ENCODE results near the gene RALGAPB.
"Not testable (repeated sequence)": the region's sequence is repeated elsewhere in the genome, so short reads cannot be mapped to it uniquely, and the experiment has no call there.

Gene RALGAPB

GRCh38 chr20:38585404-38586180 is 112.9 kb downstream of the RALGAPB start:
- no peak for DNase-seq (ENCODE audit: low read depth)

- no peak for DNase-seq (ENCODE audit: low read depth)
Measured at GRCh38 chr20:38586181-38586525, 113.5 kb downstream of the RALGAPB start.

GRCh38 chr20:38588303-38588702 is 115.7 kb downstream of the RALGAPB start:
- DNase-seq (ENCODE audit: low read depth): no peak

DNA sequence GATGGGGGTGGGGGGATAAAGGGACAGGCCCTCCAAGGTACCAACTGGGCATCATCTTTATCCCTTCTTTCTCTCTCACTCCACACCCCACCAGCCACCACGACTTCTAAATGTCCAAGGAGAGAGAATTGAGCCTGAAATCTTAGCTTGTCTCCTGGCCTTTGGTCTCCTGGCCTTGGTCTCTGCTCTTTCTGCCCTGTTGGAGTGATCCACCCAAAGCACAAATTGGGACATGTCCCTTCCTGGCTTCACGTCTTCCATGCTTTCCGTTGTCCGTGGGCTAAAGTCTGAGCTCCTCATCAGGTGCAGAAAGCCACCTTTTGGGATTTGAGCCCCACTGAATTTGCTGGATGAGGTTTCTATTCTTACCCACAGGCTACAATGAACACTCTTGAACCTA is 116.7 kb downstream of the RALGAPB start:
- no peak for DNase-seq (ENCODE audit: low read depth)

DNA sequence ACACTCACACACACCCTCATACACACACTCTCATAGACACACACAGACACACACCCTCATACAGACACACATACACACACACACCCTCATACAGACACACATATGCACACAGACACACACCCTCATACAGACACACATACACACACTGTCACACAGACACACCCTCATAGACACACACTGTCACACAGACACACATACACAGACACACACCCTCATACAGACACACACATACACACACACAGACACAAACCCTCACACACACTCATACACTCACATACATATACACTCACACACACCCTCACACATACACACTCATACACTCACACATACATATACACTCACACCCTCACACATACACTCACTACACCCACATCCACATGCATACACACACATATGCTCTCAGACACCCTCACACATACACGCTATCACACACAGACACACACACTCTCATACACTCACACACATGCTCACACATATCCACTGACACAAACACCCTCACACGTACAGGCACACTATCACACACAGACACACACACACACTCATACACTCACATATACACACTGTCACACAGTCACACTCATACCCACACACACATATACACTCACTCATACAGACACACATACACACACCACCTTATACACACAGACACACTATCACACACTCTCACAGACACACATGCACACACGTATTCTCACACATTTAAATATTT is 117.5 kb downstream of the RALGAPB start:
- no peak for DNase-seq (ENCODE audit: low read depth)

DNA sequence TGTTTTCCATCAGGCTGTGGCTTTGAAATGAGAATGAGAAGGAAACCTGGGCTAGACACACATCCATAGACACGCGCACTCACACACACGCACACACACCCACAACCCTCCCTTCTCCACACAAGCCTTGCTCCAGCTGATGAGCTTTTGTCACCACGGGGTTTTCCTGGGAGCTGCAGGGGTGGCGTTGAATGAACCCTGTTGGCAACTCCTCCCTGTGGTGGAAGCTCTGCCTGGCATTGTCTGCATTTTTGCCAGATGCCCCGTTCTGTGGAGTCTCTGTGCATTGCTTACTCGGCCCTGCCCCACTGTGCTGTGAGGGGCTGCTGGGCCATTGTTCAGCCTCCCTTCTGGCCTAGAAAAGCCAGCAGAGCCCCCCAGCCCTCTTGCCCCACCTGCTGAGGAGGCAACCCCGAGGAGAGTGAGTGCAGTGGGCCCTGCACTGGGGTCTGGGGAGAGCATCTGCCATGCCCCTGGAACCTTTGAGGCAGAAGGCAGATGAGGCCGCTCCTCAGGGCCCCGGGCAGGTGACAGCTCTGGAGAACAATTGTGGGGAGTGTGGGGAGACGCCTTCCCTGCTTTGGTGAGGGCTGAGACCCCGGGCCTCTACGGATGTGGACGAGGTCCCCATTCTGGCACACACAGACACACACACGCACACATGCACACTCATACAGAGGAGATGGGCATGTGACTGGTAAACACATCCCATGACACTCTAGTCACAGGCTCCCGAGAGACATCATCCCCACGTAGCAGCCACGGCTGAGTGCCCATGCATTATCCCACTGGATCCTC is 118.2 kb downstream of the RALGAPB start:
- DNase-seq (ENCODE audit: low read depth): no peak

DNA sequence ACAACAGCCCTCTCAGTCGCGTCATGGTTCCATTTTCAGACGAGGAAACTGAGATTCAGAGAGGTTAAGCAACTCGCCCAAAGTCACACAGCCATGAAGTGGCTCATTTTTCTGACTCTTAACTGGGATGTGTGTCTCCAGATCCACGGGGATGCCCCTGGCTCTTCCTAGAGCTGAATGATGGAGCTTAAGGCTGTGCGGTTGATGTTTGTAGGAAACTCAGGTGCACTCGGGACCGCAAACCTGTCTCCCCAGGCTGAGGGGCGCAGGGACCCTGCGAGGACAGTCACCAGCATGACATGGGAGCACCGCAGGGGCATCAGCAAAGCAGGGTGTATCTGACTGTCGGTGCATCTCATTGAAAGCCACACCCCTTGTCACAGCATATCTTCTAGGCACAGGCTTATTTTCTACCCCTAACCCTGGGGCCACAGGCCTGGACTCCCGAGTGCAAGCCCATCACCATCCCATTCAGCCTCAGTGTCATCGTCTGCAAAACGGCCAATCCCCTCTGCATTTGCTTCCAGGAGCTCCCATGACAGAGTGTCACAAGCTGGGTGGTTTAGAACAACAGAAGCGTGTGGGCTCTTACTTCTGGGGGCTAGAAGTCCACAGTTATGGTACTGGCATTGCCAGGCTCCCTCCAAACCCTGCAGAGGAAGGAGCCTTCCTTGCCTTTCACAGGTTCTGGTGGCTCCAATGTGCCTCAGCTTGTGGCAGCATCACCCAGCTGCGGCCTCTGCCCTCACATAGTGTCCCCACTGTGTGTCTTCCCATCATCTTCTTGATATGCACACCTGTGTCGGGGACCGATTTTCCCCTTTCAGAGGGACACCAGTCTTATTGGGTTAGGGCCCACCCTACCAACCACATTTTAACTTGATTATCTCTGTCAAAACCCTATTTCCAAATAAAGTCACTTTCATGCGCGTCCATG is 119.1 kb downstream of the RALGAPB start:
- DNase-seq (ENCODE audit: low read depth): no peak

- DNase-seq (ENCODE audit: low read depth): not testable (repeated sequence)
Measured at GRCh38 chr20:38592411-38592790, 119.8 kb downstream of the RALGAPB start.

DNA sequence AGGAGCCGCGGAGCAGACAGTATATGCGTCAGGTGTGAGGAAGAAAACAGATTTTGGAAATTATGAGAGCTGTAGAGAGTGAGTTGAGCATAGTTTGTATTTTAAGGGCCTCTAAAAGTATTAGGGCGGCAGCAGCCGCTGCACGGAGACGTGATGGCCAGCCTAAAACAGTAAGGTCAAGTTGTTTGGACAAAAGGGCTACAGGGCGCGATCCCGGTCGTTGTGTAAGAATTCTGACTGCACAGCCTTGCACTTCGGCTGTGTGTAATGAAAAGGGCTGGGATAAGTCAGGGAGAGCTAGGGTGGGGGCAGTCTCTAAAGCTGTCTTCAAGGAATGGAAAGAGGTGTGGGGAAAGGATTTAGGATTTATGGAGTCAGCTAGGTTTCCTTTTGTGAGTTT is 121.6 kb downstream of the RALGAPB start:
- not testable (repeated sequence) for DNase-seq (ENCODE audit: low read depth)

- not testable (repeated sequence) for DNase-seq (ENCODE audit: low read depth)
Measured at GRCh38 chr20:38595886-38596285, 123.2 kb downstream of the RALGAPB start.

DNA sequence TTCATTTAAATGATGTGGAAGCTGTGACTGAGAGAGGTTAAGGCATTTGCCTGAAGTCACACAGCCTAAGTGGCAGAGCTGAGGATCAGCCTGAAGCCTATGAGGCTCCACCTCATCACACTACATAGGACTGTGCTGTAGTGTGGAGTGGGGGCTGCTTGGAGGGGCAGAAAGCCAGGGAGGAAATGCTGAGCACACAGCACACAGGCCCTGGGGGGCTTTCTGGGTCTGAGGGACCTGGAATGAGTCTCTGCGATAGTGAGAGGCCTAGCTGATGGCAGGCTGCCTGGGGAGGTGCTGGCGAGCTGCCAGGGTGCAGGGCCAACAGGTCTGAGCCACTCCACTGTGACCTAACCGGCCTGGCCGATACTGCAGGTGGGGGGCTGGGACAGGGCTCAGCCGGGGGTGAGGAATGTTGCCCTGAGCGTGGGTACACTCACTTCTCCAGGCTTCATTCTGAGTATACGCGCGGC is 126.8 kb downstream of the RALGAPB start:
- no peak for DNase-seq (ENCODE audit: low read depth)

GRCh38 chr20:38600057-38600456 is 127.4 kb downstream of the RALGAPB start:
- no peak for DNase-seq (ENCODE audit: low read depth)

GRCh38 chr20:38601216-38602184 is 128.9 kb downstream of the RALGAPB start, which contains the start of gene ARHGAP40:
TSS of gene ARHGAP40 (plus strand) at chr20:38601809.
- DNase-seq (ENCODE audit: low read depth): no peak

DNA sequence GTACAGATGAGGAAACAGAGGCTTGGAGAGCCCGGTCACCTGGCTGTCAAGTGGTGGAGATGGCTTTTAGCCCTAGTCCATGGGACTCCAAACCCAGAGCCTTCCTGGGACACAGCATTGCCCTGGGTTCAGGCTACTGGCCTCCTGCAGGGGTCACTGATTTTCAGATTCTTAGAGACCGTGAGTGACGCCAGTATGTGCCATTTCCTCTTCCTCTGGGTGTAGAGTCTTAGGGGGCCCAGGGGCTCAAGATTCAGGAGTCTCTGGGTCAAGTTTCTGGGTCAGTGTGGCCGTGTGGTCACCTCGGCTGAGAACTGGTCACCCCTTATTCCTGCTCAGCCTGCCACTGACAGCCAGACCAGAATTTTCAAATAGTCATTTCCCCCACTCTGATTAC is 129.5 kb downstream of the RALGAPB start:
- no peak for DNase-seq (ENCODE audit: low read depth)

GRCh38 chr20:38603286-38603685 is 130.6 kb downstream of the RALGAPB start:
- DNase-seq (ENCODE audit: low read depth): no peak

- no peak for DNase-seq (ENCODE audit: low read depth)
Measured at GRCh38 chr20:38604873-38605303, 132.2 kb downstream of the RALGAPB start.

GRCh38 chr20:38607351-38607750 is 134.7 kb downstream of the RALGAPB start:
- DNase-seq (ENCODE audit: low read depth): no peak

- DNase-seq (ENCODE audit: low read depth): no peak
Measured at GRCh38 chr20:38608188-38608587, 135.5 kb downstream of the RALGAPB start.

- no peak for DNase-seq (ENCODE audit: low read depth)
Measured at GRCh38 chr20:38609815-38610214, 137.2 kb downstream of the RALGAPB start.

- DNase-seq (ENCODE audit: low read depth): no peak
Measured at GRCh38 chr20:38610521-38610920, 137.9 kb downstream of the RALGAPB start.
